SU-DHL-6 (cell line): ENCODE results near the gene KCNK4.

Experiments used
- EZH2phosphoT487 ChIP-seq: fragments of 200-600 bp; sonication (generic), shearing (Covaris generic); conservative IDR thresholded peaks from 2 replicates; pipeline ENCODE4 v1.6.1; 2018; ENCODE audit warnings: mild to moderate bottlenecking, antibody characterized with exemption, low read length, moderate library complexity, mixed read lengths
- TF ChIP-seq, protein P1 (sequence below): fragments of 200-600 bp; sonication (generic); IDR thresholded peaks from one replicate; pipeline ENCODE4 v1.5.1; 2017; ENCODE audit warnings: antibody characterized with exemption, mild to moderate bottlenecking, low read length, moderate library complexity; ENCODE audit not compliant: insufficient read depth, poor library complexity, severe bottlenecking

- TF ChIP-seq, protein P1, sequence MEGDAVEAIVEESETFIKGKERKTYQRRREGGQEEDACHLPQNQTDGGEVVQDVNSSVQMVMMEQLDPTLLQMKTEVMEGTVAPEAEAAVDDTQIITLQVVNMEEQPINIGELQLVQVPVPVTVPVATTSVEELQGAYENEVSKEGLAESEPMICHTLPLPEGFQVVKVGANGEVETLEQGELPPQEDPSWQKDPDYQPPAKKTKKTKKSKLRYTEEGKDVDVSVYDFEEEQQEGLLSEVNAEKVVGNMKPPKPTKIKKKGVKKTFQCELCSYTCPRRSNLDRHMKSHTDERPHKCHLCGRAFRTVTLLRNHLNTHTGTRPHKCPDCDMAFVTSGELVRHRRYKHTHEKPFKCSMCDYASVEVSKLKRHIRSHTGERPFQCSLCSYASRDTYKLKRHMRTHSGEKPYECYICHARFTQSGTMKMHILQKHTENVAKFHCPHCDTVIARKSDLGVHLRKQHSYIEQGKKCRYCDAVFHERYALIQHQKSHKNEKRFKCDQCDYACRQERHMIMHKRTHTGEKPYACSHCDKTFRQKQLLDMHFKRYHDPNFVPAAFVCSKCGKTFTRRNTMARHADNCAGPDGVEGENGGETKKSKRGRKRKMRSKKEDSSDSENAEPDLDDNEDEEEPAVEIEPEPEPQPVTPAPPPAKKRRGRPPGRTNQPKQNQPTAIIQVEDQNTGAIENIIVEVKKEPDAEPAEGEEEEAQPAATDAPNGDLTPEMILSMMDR, result no peak
- no peak for TF ChIP-seq EZH2phosphoT487
These were observed 42.1 kb upstream of the KCNK4 start for GRCh38 chr11:64249038-64249437.
